HEK293 (cell line): ENCODE data around the gene TMEM203.
A peak's percentile ranks its signal among the peaks of the same experiment; 100 is the strongest.

Experiments
- OVOL3 ChIP-seq: fragments of 450-650 bp; formaldehyde crosslinking; IDR thresholded peaks from 2 replicates; pipeline ENCODE4 v1.5.1; 2016; ENCODE audit warnings: missing biosample characterization, missing genetic modification characterization
- SETDB1 ChIP-seq: IDR thresholded peaks from one replicate; pipeline ENCODE4 v1.6.1; 2017; ENCODE audit warnings: mild to moderate bottlenecking, low read length, moderate library complexity, mixed read lengths; ENCODE audit not compliant: insufficient read length
- ZBTB8A ChIP-seq: fragments of 450-650 bp; formaldehyde crosslinking; IDR thresholded peaks from 2 replicates; pipeline ENCODE4 v1.5.1; 2016; ENCODE audit warnings: missing biosample characterization, missing genetic modification characterization
- ZFHX2 ChIP-seq: fragments of 450-650 bp; formaldehyde crosslinking; conservative IDR thresholded peaks from 2 replicates; pipeline ENCODE4 v1.5.1; 2016; ENCODE audit warnings: missing biosample characterization, missing genetic modification characterization
- ZNF10 ChIP-seq: fragments of 450-650 bp; formaldehyde crosslinking; IDR thresholded peaks from 2 replicates; pipeline ENCODE4 v1.5.1; 2017; ENCODE audit warnings: missing biosample characterization, missing genetic modification characterization
- ZNF114 ChIP-seq: fragments of 450-650 bp; formaldehyde crosslinking; IDR thresholded peaks from 2 replicates; pipeline ENCODE4 v1.5.0; 2017; ENCODE audit warnings: missing biosample characterization, missing genetic modification characterization
- ZNF121 ChIP-seq: fragments of 450-650 bp; formaldehyde crosslinking; IDR thresholded peaks from 2 replicates; pipeline ENCODE4 v1.5.1; 2016; ENCODE audit warnings: missing biosample characterization, missing genetic modification characterization
- ZNF132 ChIP-seq: fragments of 450-650 bp; formaldehyde crosslinking; IDR thresholded peaks from 2 replicates; pipeline ENCODE4 v1.5.1; 2017; ENCODE audit warnings: missing biosample characterization, missing genetic modification characterization, borderline replicate concordance
- ZNF140 ChIP-seq: fragments of 450-650 bp; formaldehyde crosslinking; IDR thresholded peaks from 2 replicates; pipeline ENCODE4 v1.5.1; 2016; ENCODE audit warnings: missing biosample characterization, missing genetic modification characterization
- ZNF174 ChIP-seq: fragments of 450-650 bp; formaldehyde crosslinking; IDR thresholded peaks from 2 replicates; pipeline ENCODE4 v1.5.0; 2017; ENCODE audit warnings: missing biosample characterization, mild to moderate bottlenecking, missing genetic modification characterization
- ZNF19 ChIP-seq: fragments of 450-650 bp; formaldehyde crosslinking; IDR thresholded peaks from 2 replicates; pipeline ENCODE4; 2016; ENCODE audit warnings: missing biosample characterization, missing genetic modification characterization, low read depth
- ZNF2 ChIP-seq: fragments of 450-650 bp; formaldehyde crosslinking; IDR thresholded peaks from 2 replicates; pipeline ENCODE4 v1.5.1; 2016; ENCODE audit warnings: missing biosample characterization, missing genetic modification characterization
- ZNF202 ChIP-seq: fragments of 450-650 bp; formaldehyde crosslinking; IDR thresholded peaks from 2 replicates; pipeline ENCODE4 v1.5.1; 2016; ENCODE audit warnings: missing biosample characterization, missing genetic modification characterization, borderline replicate concordance
- ZNF248 ChIP-seq: fragments of 450-650 bp; formaldehyde crosslinking; IDR thresholded peaks from 2 replicates; pipeline ENCODE4 v1.5.1; 2017; ENCODE audit warnings: missing biosample characterization, missing genetic modification characterization
- ZNF292 ChIP-seq: fragments of 450-650 bp; formaldehyde crosslinking; IDR thresholded peaks from 2 replicates; pipeline ENCODE4 v1.5.1; 2016; ENCODE audit warnings: low read depth, missing biosample characterization, missing genetic modification characterization, borderline replicate concordance
- ZNF324 ChIP-seq: fragments of 450-650 bp; formaldehyde crosslinking; IDR thresholded peaks from 2 replicates; pipeline ENCODE4 v1.5.1; 2016; ENCODE audit warnings: missing biosample characterization, missing genetic modification characterization
- ZNF354C ChIP-seq: fragments of 450-650 bp; formaldehyde crosslinking; IDR thresholded peaks from 2 replicates; pipeline ENCODE4 v1.5.1; 2016; ENCODE audit warnings: missing biosample characterization, missing genetic modification characterization, low read depth, borderline replicate concordance
- ZNF596 ChIP-seq: fragments of 450-650 bp; IDR thresholded peaks from 2 replicates; pipeline ENCODE4 v1.5.0; 2018; ENCODE audit warnings: missing biosample characterization, mild to moderate bottlenecking, missing genetic modification characterization, moderate library complexity
- ZNF600 ChIP-seq: fragments of 450-650 bp; formaldehyde crosslinking; IDR thresholded peaks from 2 replicates; pipeline ENCODE4 v1.5.1; 2016; ENCODE audit warnings: missing biosample characterization, missing genetic modification characterization
- ZNF623 ChIP-seq: fragments of 450-650 bp; formaldehyde crosslinking; IDR thresholded peaks from 2 replicates; pipeline ENCODE4 v1.5.1; 2016; ENCODE audit warnings: missing biosample characterization, missing genetic modification characterization
- ZNF658 ChIP-seq: fragments of 450-650 bp; formaldehyde crosslinking; IDR thresholded peaks from 2 replicates; pipeline ENCODE4; 2016; ENCODE audit warnings: missing biosample characterization, missing genetic modification characterization
- ZNF747 ChIP-seq: fragments of 450-650 bp; formaldehyde crosslinking; IDR thresholded peaks from 2 replicates; pipeline ENCODE4 v1.5.1; 2016; ENCODE audit warnings: missing biosample characterization, missing genetic modification characterization
- ZNF791 ChIP-seq: fragments of 450-650 bp; formaldehyde crosslinking; IDR thresholded peaks from 2 replicates; pipeline ENCODE4 v1.5.1; 2016; ENCODE audit warnings: missing biosample characterization, missing genetic modification characterization
- ZNF830 ChIP-seq: fragments of 450-650 bp; IDR thresholded peaks from 2 replicates; pipeline ENCODE4 v1.5.0; 2018; ENCODE audit warnings: missing biosample characterization, missing genetic modification characterization, low read depth, mild to moderate bottlenecking, moderate library complexity
- ZSCAN16 ChIP-seq: fragments of 450-650 bp; formaldehyde crosslinking; IDR thresholded peaks from 2 replicates; pipeline ENCODE4 v1.5.1; 2016; ENCODE audit warnings: missing biosample characterization, missing genetic modification characterization
- ZXDB ChIP-seq: fragments of 450-650 bp; formaldehyde crosslinking; IDR thresholded peaks from 2 replicates; pipeline ENCODE4 v1.5.1; 2016; ENCODE audit warnings: missing biosample characterization, missing genetic modification characterization
- TF ChIP-seq, protein P1 (sequence below): fragments of 450-650 bp; formaldehyde crosslinking; IDR thresholded peaks from 2 replicates; pipeline ENCODE4 v1.5.1; 2016; ENCODE audit warnings: missing biosample characterization, missing genetic modification characterization, low read depth
- TF ChIP-seq, protein P2 (sequence below): fragments of 450-650 bp; formaldehyde crosslinking; IDR thresholded peaks from 2 replicates; pipeline ENCODE4 v1.5.1; 2016; ENCODE audit warnings: missing biosample characterization, missing genetic modification characterization
- TF ChIP-seq, protein P3 (sequence below): fragments of 450-650 bp; formaldehyde crosslinking; IDR thresholded peaks from 2 replicates; pipeline ENCODE4 v1.5.1; 2017; ENCODE audit warnings: missing biosample characterization, missing genetic modification characterization
- TF ChIP-seq, protein P4 (sequence below): fragments of 450-650 bp; formaldehyde crosslinking; IDR thresholded peaks from 2 replicates; pipeline ENCODE4 v1.5.1; 2017; ENCODE audit warnings: missing biosample characterization, missing genetic modification characterization
- TF ChIP-seq, protein P5 (sequence below): fragments of 450-650 bp; formaldehyde crosslinking; IDR thresholded peaks from 2 replicates; pipeline ENCODE4 v1.5.1; 2017; ENCODE audit warnings: missing biosample characterization, mild to moderate bottlenecking, missing genetic modification characterization, moderate library complexity

The TMEM203 gene

DNA sequence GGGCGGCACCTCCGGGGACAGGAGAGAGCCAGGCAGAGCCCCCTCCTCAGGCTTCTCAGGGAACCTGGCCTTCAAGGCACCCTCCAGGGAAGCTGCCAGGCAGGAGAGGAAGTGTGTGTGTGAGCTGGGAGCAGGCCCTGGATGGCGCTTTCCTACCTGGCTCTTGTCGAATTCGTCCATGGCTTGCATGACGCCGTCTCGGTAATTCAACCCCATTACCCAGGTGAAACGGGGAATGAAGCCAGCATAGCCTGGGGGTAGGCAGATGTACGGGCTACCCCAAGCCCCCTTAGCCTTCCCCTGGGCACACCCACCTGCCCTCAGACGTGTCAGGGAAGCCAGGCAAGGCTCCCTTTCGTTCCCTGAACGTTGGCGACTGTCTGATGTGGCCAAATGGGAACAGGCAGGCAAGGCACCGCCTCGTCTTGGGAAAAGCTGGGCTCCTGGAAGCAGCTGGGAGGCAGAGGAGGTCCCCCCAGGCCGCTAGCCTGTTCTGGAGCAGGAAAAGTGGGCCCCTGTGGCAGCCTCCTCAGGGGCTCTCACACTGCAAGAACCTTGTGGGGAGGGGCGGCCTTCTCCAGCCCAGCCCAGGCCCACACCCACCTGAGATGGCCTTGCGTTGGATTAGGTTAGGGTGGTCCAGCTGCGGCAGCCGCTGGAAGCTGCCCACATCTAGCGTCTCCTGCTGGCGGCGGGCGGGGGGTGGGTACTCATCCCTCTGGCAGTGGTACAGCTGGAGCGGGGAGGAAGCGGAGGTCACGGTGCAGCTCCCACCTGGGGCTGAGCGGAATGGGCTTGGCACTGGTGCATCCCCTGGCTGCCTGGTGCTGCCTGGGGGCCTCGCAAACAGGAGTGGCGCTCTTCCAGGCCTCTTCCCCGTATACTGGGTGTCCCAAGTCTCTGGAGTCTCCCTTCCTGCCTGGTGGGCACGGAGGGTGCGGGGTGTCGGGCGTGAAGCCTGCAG lies 39.3 kb upstream of the TMEM203 start (continued):
- TF ChIP-seq, protein P1, sequence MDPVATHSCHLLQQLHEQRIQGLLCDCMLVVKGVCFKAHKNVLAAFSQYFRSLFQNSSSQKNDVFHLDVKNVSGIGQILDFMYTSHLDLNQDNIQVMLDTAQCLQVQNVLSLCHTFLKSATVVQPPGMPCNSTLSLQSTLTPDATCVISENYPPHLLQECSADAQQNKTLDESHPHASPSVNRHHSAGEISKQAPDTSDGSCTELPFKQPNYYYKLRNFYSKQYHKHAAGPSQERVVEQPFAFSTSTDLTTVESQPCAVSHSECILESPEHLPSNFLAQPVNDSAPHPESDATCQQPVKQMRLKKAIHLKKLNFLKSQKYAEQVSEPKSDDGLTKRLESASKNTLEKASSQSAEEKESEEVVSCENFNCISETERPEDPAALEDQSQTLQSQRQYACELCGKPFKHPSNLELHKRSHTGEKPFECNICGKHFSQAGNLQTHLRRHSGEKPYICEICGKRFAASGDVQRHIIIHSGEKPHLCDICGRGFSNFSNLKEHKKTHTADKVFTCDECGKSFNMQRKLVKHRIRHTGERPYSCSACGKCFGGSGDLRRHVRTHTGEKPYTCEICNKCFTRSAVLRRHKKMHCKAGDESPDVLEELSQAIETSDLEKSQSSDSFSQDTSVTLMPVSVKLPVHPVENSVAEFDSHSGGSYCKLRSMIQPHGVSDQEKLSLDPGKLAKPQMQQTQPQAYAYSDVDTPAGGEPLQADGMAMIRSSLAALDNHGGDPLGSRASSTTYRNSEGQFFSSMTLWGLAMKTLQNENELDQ (tag by site-specific recombination), result no peak
- TF ChIP-seq ZNF324 (tag by site-specific recombination) (no peak), ZNF2 (no peak), ZNF354C (no peak), ZBTB8A (peak; percentile 49; the same call in 1 of the 2 replicates), ZNF248 (tag by site-specific recombination) (no peak), ZNF600 (tag by site-specific recombination) (0 out of 2 replicates have a peak, but pooled peaks have one; percentile 38), ZNF132 (tag by site-specific recombination) (no peak), ZNF114 (tag by site-specific recombination) (no peak), ZFHX2 (tag by site-specific recombination) (no peak), ZNF19 (tag by site-specific recombination) (no peak), ZNF121 (no peak), ZNF10 (no peak), ZNF830 (tag by site-specific recombination) (no peak), ZNF791 (tag by site-specific recombination) (no peak), SETDB1 (no peak), ZNF747 (no peak), ZNF202 (tag by site-specific recombination) (no peak), ZNF174 (tag by site-specific recombination) (no peak), ZNF140 (tag by site-specific recombination) (no peak), ZXDB (tag by site-specific recombination) (no peak), OVOL3 (no peak), ZNF623 (tag by site-specific recombination) (no peak), ZNF658 (tag by site-specific recombination) (no peak), ZNF292 (tag by site-specific recombination) (no peak), ZSCAN16 (tag by site-specific recombination) (no peak), ZNF596 (tag by site-specific recombination) (no peak)
- TF ChIP-seq, protein P2, sequence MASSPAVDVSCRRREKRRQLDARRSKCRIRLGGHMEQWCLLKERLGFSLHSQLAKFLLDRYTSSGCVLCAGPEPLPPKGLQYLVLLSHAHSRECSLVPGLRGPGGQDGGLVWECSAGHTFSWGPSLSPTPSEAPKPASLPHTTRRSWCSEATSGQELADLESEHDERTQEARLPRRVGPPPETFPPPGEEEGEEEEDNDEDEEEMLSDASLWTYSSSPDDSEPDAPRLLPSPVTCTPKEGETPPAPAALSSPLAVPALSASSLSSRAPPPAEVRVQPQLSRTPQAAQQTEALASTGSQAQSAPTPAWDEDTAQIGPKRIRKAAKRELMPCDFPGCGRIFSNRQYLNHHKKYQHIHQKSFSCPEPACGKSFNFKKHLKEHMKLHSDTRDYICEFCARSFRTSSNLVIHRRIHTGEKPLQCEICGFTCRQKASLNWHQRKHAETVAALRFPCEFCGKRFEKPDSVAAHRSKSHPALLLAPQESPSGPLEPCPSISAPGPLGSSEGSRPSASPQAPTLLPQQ (tag by site-specific recombination), result no peak
- TF ChIP-seq, protein P3, sequence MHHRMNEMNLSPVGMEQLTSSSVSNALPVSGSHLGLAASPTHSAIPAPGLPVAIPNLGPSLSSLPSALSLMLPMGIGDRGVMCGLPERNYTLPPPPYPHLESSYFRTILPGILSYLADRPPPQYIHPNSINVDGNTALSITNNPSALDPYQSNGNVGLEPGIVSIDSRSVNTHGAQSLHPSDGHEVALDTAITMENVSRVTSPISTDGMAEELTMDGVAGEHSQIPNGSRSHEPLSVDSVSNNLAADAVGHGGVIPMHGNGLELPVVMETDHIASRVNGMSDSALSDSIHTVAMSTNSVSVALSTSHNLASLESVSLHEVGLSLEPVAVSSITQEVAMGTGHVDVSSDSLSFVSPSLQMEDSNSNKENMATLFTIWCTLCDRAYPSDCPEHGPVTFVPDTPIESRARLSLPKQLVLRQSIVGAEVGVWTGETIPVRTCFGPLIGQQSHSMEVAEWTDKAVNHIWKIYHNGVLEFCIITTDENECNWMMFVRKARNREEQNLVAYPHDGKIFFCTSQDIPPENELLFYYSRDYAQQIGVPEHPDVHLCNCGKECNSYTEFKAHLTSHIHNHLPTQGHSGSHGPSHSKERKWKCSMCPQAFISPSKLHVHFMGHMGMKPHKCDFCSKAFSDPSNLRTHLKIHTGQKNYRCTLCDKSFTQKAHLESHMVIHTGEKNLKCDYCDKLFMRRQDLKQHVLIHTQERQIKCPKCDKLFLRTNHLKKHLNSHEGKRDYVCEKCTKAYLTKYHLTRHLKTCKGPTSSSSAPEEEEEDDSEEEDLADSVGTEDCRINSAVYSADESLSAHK (tag by site-specific recombination), result no peak
- TF ChIP-seq, protein P4, sequence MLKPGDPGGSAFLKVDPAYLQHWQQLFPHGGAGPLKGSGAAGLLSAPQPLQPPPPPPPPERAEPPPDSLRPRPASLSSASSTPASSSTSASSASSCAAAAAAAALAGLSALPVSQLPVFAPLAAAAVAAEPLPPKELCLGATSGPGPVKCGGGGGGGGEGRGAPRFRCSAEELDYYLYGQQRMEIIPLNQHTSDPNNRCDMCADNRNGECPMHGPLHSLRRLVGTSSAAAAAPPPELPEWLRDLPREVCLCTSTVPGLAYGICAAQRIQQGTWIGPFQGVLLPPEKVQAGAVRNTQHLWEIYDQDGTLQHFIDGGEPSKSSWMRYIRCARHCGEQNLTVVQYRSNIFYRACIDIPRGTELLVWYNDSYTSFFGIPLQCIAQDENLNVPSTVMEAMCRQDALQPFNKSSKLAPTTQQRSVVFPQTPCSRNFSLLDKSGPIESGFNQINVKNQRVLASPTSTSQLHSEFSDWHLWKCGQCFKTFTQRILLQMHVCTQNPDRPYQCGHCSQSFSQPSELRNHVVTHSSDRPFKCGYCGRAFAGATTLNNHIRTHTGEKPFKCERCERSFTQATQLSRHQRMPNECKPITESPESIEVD (tag by site-specific recombination), result no peak
- TF ChIP-seq, protein P5, sequence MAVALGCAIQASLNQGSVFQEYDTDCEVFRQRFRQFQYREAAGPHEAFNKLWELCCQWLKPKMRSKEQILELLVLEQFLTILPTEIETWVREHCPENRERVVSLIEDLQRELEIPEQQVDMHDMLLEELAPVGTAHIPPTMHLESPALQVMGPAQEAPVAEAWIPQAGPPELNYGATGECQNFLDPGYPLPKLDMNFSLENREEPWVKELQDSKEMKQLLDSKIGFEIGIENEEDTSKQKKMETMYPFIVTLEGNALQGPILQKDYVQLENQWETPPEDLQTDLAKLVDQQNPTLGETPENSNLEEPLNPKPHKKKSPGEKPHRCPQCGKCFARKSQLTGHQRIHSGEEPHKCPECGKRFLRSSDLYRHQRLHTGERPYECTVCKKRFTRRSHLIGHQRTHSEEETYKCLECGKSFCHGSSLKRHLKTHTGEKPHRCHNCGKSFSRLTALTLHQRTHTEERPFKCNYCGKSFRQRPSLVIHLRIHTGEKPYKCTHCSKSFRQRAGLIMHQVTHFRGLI, result no peak
